ENCODE data around the gene COQ9. TPM values are rescaled to one million over a fixed set of nuclear protein-coding genes. Genes with fewer than 3 reads are reported as not detected.

Gene COQ9, protein sequence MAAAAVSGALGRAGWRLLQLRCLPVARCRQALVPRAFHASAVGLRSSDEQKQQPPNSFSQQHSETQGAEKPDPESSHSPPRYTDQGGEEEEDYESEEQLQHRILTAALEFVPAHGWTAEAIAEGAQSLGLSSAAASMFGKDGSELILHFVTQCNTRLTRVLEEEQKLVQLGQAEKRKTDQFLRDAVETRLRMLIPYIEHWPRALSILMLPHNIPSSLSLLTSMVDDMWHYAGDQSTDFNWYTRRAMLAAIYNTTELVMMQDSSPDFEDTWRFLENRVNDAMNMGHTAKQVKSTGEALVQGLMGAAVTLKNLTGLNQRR
- total RNA-seq (2022; extraction: Qiagen RNA extraction): 39.1 to 53.2 TPM (median 50.2 TPM) in 5 replicates

DNA sequence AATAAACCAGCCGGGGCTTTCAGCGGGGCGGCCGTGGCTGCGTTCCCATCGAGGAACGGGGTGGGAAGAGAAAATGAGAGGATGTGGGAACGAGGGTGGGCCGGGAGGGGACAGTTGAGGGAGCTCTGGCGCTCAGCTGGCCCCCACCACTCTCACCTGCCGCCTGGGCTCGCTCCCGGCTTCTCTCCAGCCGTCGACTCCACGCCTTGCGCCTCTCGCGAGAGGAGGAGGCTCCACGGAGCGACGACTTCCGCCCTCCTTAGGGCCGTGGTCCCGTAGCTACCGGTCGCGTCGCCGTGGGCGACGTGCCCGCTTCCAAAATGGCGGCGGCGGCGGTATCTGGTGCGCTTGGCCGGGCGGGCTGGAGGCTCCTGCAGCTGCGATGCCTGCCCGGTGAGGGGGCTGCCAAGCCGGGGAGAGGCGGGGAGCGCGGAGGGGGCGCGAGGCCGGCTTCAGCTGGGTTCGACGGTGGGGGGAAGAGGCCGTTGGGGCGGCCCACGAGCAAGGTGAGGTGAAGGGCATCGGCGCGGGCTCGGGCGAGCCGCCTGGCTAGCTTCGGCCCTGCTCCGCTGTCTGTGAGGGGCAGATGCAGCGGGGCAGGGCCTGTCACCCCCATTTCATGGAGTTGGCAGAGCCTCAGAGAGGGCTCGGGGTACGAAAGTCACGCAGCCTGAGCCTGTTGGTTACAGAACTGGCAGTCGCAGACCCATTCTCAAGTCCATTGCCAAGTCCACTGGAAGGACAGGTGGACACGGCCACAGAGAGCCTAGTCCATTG lies at the start of gene COQ9, which contains the start of gene CIAPIN1:
COQ9 (plus strand) TSS at position 294 of the 777 bp plus-strand sequence; CDS start at position 321, 27 bp downstream.
CIAPIN1 (minus strand) TSS at position 200 of the 777 bp plus-strand sequence. CDS start 6,457 bp downstream, outside the sequence.

DNA sequence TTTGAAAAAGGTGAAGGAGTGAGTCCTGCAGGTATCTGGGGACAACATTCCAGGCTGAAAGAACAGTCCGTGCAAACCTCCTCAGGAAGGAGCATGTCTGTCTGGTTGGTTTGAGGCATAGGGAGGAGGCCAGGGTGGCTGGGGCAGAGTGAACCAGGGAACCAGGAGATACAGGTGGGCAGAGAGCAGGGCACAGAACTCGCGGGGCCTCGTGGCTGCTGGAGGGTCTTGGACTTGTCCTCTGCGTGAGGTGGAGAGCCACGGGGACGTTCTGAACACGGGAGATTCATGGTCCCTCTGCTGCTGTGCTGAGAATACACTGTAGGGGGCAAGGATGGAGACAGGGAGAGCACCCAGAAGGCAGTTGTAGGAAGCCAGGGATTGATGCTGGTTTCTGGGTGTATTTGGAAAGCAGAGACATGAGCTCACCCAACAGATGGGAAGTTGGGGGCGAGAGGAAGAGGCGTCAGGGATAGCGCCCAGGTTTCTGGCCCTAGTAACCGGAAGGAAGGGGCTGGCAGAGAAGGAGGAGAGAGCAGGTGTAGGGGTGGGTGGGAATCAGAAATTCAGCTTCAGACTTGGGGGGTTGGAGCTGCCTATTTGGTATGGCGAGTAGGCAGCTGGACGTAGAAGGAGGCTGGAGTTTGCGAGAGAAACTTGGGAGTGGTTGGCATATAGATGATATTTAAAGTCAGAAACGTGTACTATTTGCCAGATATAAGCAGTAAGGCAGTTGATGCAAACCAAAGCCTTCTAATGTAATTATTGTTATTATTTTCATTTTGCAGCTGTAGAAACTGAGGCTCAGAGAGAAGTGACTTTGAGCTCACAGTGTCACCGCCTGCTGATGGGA lies 43.1 kb upstream of the COQ9 start, which contains the start of gene CCL17:
CCL17 (plus strand) TSS at position 803 of the 853 bp plus-strand sequence. CDS start 9,166 bp downstream, outside the sequence.

GRCh38 chr16:57462209-57462977 lies 15.1 kb downstream of the COQ9 start, which contains the start of gene POLR2C:
TSS of gene POLR2C (plus strand) at chr16:57462679. CDS start at chr16:57462725, 46 bp downstream.

GRCh38 chr16:57485916-57486857 lies 38.9 kb downstream of the COQ9 start, which contains the start of gene DOK4:
TSS of gene DOK4 (minus strand) at chr16:57486493. CDS start at chr16:57479507, 6,986 bp downstream.

Other genes with a start within 250 kb of the COQ9 start
- 73.1 to 80.0 TPM (median 76.6 TPM) in 5 replicates for gene ARL2BP, start 202.2 kb upstream of the COQ9 start, total RNA-seq (2022; extraction: Qiagen RNA extraction)
- gene PLLP, start 162.8 kb upstream of the COQ9 start, total RNA-seq (2022; extraction: Qiagen RNA extraction): 1.1 to 1.8 TPM (median 1.6 TPM) in 5 replicates
- 0.05 to 0.07 TPM (median 0.07 TPM) in 4 of 5 replicates, not detected in the other for gene CCL22, start 88.7 kb upstream of the COQ9 start, total RNA-seq (2022; extraction: Qiagen RNA extraction)
- gene CX3CL1, start 75.0 kb upstream of the COQ9 start, total RNA-seq (2022; extraction: Qiagen RNA extraction): 0.07 to 0.18 TPM (median 0.12 TPM) in 5 replicates
- not detected in 5 replicates for gene CCL17, start 42.7 kb upstream of the COQ9 start, total RNA-seq (2022; extraction: Qiagen RNA extraction)
- gene CIAPIN1, start 94 bp upstream of the COQ9 start, total RNA-seq (2022; extraction: Qiagen RNA extraction): 69.9 to 90.8 TPM (median 74.6 TPM) in 5 replicates
- gene POLR2C, start 15.2 kb downstream of the COQ9 start, total RNA-seq (2022; extraction: Qiagen RNA extraction): 102 to 167 TPM (median 109 TPM) in 5 replicates
- 31.7 to 45.5 TPM (median 40.7 TPM) in 5 replicates for gene DOK4, start 39.0 kb downstream of the COQ9 start, total RNA-seq (2022; extraction: Qiagen RNA extraction)
- gene CCDC102A, start 89.1 kb downstream of the COQ9 start, total RNA-seq (2022; extraction: Qiagen RNA extraction): 6.4 to 10.1 TPM (median 7.8 TPM) in 5 replicates
- gene ADGRG5, start 95.2 kb downstream of the COQ9 start, total RNA-seq (2022; extraction: Qiagen RNA extraction): 0.04 to 0.10 TPM (median 0.09 TPM) in 5 replicates
- 141 to 205 TPM (median 184 TPM) in 5 replicates for gene ADGRG1, start 181.2 kb downstream of the COQ9 start, total RNA-seq (2022; extraction: Qiagen RNA extraction)
- gene ADGRG3, start 220.8 kb downstream of the COQ9 start, total RNA-seq (2022; extraction: Qiagen RNA extraction): 0.34 to 0.73 TPM (median 0.52 TPM) in 5 replicates
- gene DRC7, start 247.3 kb downstream of the COQ9 start, total RNA-seq (2022; extraction: Qiagen RNA extraction): 0.27 TPM in 1 of 5 replicates, not detected in the others

Data from A549 treated with Mapracorat at 1 μM for 4 hours (cell line).